H1 (cell line): ENCODE results near the gene PDE8B. TPM values are rescaled to one million over a fixed set of nuclear protein-coding genes. Genes with fewer than 3 reads are reported as not detected.

Experiments
- CTCF ChIA-PET: fragments of 300-600 bp; sonication (Branson Sonifier 250); formaldehyde crosslinking; loops from one replicate; lab custom pipeline; 2021; ENCODE audit not compliant: partially characterized antibody; lab: Charles Lee
- POLR2A ChIA-PET: fragments of 300-600 bp; sonication (Branson Sonifier 250); formaldehyde crosslinking; loops from one replicate; lab custom pipeline; 2021; ENCODE audit warnings: inconsistent platforms; ENCODE audit not compliant: partially characterized antibody; lab: Charles Lee
- DNase-seq, 2 experiments: peaks; one replicate each; pipeline versions ENCODE4 v3.0.0 to v3.0.0-alpha.2; 2010 to 2022; ENCODE audit warnings: low spot score in 2 of 2, low read depth in 1 of 2, mixed read lengths in 1 of 2
- FAIRE-seq: peaks from 2 replicates; lab custom pipeline; 2011; peaks lifted over from hg19 to GRCh38; lab: Jason Lieb, UNC
- H2AFZ ChIP-seq: 2 replicates; pipeline ENCODE4 v1.8.1; 2012; ENCODE audit warnings: low read length, inconsistent platforms
- H2AK5ac ChIP-seq: 2 replicates; pipeline ENCODE4 v1.6.1; 2013; ENCODE audit warnings: low read depth, low read length
- H2BK120ac ChIP-seq: replicated peaks from 2 replicates; pipeline ENCODE3; 2013; ENCODE audit warnings: low read depth, low read length, inconsistent platforms
- H2BK12ac ChIP-seq: 2 replicates; pipeline ENCODE4 v1.6.1; 2013; ENCODE audit warnings: low read depth, low read length
- H2BK15ac ChIP-seq: 2 replicates; pipeline ENCODE4 v1.6.1; 2013; ENCODE audit warnings: low read length
- H2BK20ac ChIP-seq: 2 replicates; pipeline ENCODE4 v1.6.1; 2013; ENCODE audit warnings: low read length
- H2BK5ac ChIP-seq: 2 replicates; pipeline ENCODE4 v1.6.1; 2013; ENCODE audit warnings: low read depth, low read length
- H3K14ac ChIP-seq: 2 replicates; pipeline ENCODE4 v1.6.1; 2013; ENCODE audit warnings: inconsistent platforms; ENCODE audit not compliant: insufficient read length
- H3K18ac ChIP-seq: 2 replicates; pipeline ENCODE4 v1.6.1; 2013; ENCODE audit warnings: low read length; ENCODE audit errors: extremely low read depth
- H3K23ac ChIP-seq: 2 replicates; pipeline ENCODE4 v1.6.1; 2013; ENCODE audit warnings: inconsistent platforms; ENCODE audit not compliant: insufficient read length
- H3K23me2 ChIP-seq: 2 replicates; pipeline ENCODE4 v1.6.1; 2013; ENCODE audit warnings: low read depth, low read length
- H3K27ac ChIP-seq: 2 replicates; pipeline ENCODE4 v1.6.1; 2011; ENCODE audit warnings: low read depth, low read length, inconsistent platforms
- H3K27me3 ChIP-seq, 4 experiments: replicated peaks in 1 of 4; 1 replicate in 1 of 4; 2 replicates in 3 of 4; pipeline versions ENCODE4 v1.6.1 to v1.8.1; 2011 to 2013; ENCODE audit warnings: low read length in 3 of 4, mild to moderate bottlenecking in 3 of 4, inconsistent platforms in 2 of 4, mixed read lengths in 2 of 4, moderate library complexity in 1 of 4; ENCODE audit not compliant: control insufficient read depth in 3 of 4, insufficient read depth in 3 of 4; ENCODE audit errors: extremely low read depth in 1 of 4
- H3K36me3 ChIP-seq, 4 experiments: 2 replicates each; pipeline versions ENCODE4 v1.6.1 to v1.8.1; 2011 to 2013; ENCODE audit warnings: mild to moderate bottlenecking in 4 of 4, low read length in 3 of 4, moderate library complexity in 2 of 4, control low read depth in 1 of 4, inconsistent platforms in 1 of 4; ENCODE audit not compliant: insufficient read depth in 4 of 4, control insufficient read depth in 2 of 4
- H3K4ac ChIP-seq: replicated peaks from 2 replicates; pipeline ENCODE3; 2013; ENCODE audit warnings: low read length, low read depth, mixed read lengths, inconsistent platforms; ENCODE audit not compliant: insufficient read length
- H3K4me1 ChIP-seq, 4 experiments: replicated peaks in 1 of 4; 1 replicate in 1 of 4; 2 replicates in 3 of 4; pipeline versions ENCODE4 v1.6.1 to v1.8.1; 2011 to 2013; ENCODE audit warnings: low read length in 3 of 4, inconsistent platforms in 2 of 4, mixed read lengths in 1 of 4; ENCODE audit not compliant: insufficient read depth in 4 of 4, control insufficient read depth in 3 of 4
- H3K4me2 ChIP-seq, 2 experiments: 2 replicates each; pipeline versions ENCODE4 v1.6.1 to v1.8.1; 2011 to 2013; ENCODE audit warnings: low read depth in 2 of 2, low read length in 2 of 2, control low read depth in 1 of 2, inconsistent platforms in 1 of 2, mild to moderate bottlenecking in 1 of 2; ENCODE audit not compliant: insufficient read depth in 1 of 2
- H3K4me3 ChIP-seq, 4 experiments: fragments of 200-600, 300-600 bp in 1 of 4; sonication (generic), shearing (Covaris generic), sonication (Bioruptor Twin) in 1 of 4; 2 replicates each; pipeline versions ENCODE4 v1.5.1 to v1.8.1; 2011 to 2016; ENCODE audit warnings: low read length in 4 of 4, low read depth in 3 of 4, control low read depth in 2 of 4, inconsistent platforms in 2 of 4, mild to moderate bottlenecking in 2 of 4, mixed read lengths in 1 of 4, moderate library complexity in 1 of 4; ENCODE audit not compliant: insufficient read depth in 2 of 4; ENCODE audit errors: extremely low read depth in 1 of 4
- H3K56ac ChIP-seq: replicated peaks from 2 replicates; pipeline ENCODE3; 2013; ENCODE audit warnings: low read depth, mild to moderate bottlenecking, mixed read lengths, low read length, inconsistent platforms; ENCODE audit not compliant: insufficient read length
- H3K79me1 ChIP-seq: 2 replicates; pipeline ENCODE4 v1.6.1; 2013; ENCODE audit warnings: low read depth, low read length, control low read depth
- H3K79me2 ChIP-seq, 2 experiments: 2 replicates each; pipeline versions ENCODE4 v1.6.1 to v1.8.1; 2012 to 2013; ENCODE audit warnings: low read length in 2 of 2, mild to moderate bottlenecking in 2 of 2, inconsistent platforms in 1 of 2; ENCODE audit not compliant: insufficient read depth in 2 of 2, control insufficient read depth in 1 of 2
- H3K9ac ChIP-seq, 4 experiments: replicated peaks in 1 of 4; 1 replicate in 1 of 4; 2 replicates in 3 of 4; pipeline versions ENCODE4 v1.6.1 to v1.8.1; 2011 to 2013; ENCODE audit warnings: low read depth in 3 of 4, low read length in 3 of 4, control low read depth in 2 of 4, mild to moderate bottlenecking in 2 of 4, moderate library complexity in 2 of 4, inconsistent platforms in 1 of 4; ENCODE audit errors: extremely low read depth in 1 of 4
- H3K9me3 ChIP-seq, 2 experiments: 2 replicates each; pipeline versions ENCODE4 v1.6.1 to v1.8.1; 2012 to 2013; ENCODE audit warnings: mild to moderate bottlenecking in 2 of 2, moderate library complexity in 2 of 2, control low read depth in 1 of 2, inconsistent platforms in 1 of 2, low read depth in 1 of 2, low read length in 1 of 2, mixed read lengths in 1 of 2; ENCODE audit not compliant: insufficient read depth in 2 of 2
- H4K20me1 ChIP-seq, 2 experiments: replicated peaks in 1 of 2; 2 replicates each; pipeline versions ENCODE3 to v1.8.1; 2011 to 2013; ENCODE audit warnings: inconsistent platforms in 2 of 2, low read length in 2 of 2, mild to moderate bottlenecking in 1 of 2; ENCODE audit not compliant: insufficient read depth in 2 of 2, control insufficient read depth in 1 of 2
- H4K5ac ChIP-seq: 2 replicates; pipeline ENCODE4 v1.6.1; 2013; ENCODE audit warnings: low read length, low read depth, mixed read lengths, inconsistent platforms; ENCODE audit not compliant: insufficient read length
- H4K8ac ChIP-seq: 2 replicates; pipeline ENCODE4 v1.8.0; 2013; ENCODE audit warnings: mild to moderate bottlenecking, moderate library complexity, low read length, inconsistent platforms; ENCODE audit not compliant: insufficient read depth; ENCODE audit errors: extremely low read depth
- H4K91ac ChIP-seq: replicated peaks from 2 replicates; pipeline ENCODE3; 2013; ENCODE audit warnings: low read length, mixed read lengths, inconsistent platforms; ENCODE audit not compliant: insufficient read length
- BACH1 ChIP-seq: IDR thresholded peaks from 2 replicates; pipeline ENCODE4 v1.6.1; 2012; ENCODE audit warnings: low read length, improper control_type of control experiment
- CBX8 ChIP-seq: fragments of 300-800, 300-1000 bp; sonication (generic); IDR thresholded peaks from 2 replicates; pipeline ENCODE4 v1.7.1; 2016; ENCODE audit warnings: low read depth, low read length, borderline replicate concordance
- CEBPB ChIP-seq: IDR thresholded peaks from 2 replicates; pipeline ENCODE4 v1.6.1; 2012; ENCODE audit warnings: low read depth, low read length
- FOSL1 ChIP-seq: IDR thresholded peaks from 2 replicates; pipeline ENCODE4 v1.6.1; 2011; ENCODE audit warnings: mild to moderate bottlenecking, low read depth, low read length, moderate library complexity; ENCODE audit not compliant: insufficient read depth
- GTF2F1 ChIP-seq: IDR thresholded peaks from 2 replicates; pipeline ENCODE4 v1.6.1; 2012; ENCODE audit warnings: low read depth, low read length, improper control_type of control experiment, borderline replicate concordance
- JUN ChIP-seq: IDR thresholded peaks from 2 replicates; pipeline ENCODE4 v1.6.1; 2011; ENCODE audit warnings: low read depth, mild to moderate bottlenecking, improper control_type of control experiment, low read length
- NANOG ChIP-seq: IDR thresholded peaks from 2 replicates; pipeline ENCODE4 v1.6.1; 2011; ENCODE audit warnings: low read length, low read depth, mild to moderate bottlenecking, inconsistent platforms; ENCODE audit not compliant: insufficient read depth, poor library complexity, severe bottlenecking
- NRF1 ChIP-seq: IDR thresholded peaks from 2 replicates; pipeline ENCODE4 v1.6.1; 2011; ENCODE audit warnings: mild to moderate bottlenecking, low read depth, low read length, improper control_type of control experiment
- RNF2 ChIP-seq: fragments of 200-900, 300-1000 bp; sonication (generic); IDR thresholded peaks from 2 replicates; pipeline ENCODE4 v1.7.1; 2016; ENCODE audit warnings: borderline replicate concordance, low read depth, mild to moderate bottlenecking, antibody characterized with exemption, low read length; ENCODE audit not compliant: poor library complexity, severe bottlenecking; ENCODE audit errors: missing control alignments
- TBP ChIP-seq: IDR thresholded peaks from 2 replicates; pipeline ENCODE4 v1.6.1; 2011; ENCODE audit warnings: low read depth, low read length, improper control_type of control experiment
- USF2 ChIP-seq: IDR thresholded peaks from 2 replicates; pipeline ENCODE4 v1.6.1; 2011; ENCODE audit warnings: low read length, improper control_type of control experiment
- WGBS, 2 experiments: shearing (Covaris generic) in 1 of 2; methylation state at CpG; one replicate each; pipeline versions ENCODE4 v1.1.6 to v1.1.7; 2013 to 2015; ENCODE audit warnings: low lambda C conversion rate in 2 of 2, mixed read lengths in 2 of 2, inconsistent platforms in 1 of 2, low coverage in 1 of 2, missing lambda C conversion rate in 1 of 2; ENCODE audit not compliant: insufficient replicate concordance in 2 of 2, insufficient coverage in 1 of 2, insufficient read length in 1 of 2; ENCODE audit errors: extremely low coverage in 1 of 2, missing lambda C conversion rate in 1 of 2; 5-methylcytosine and 5-hydroxymethylcytosine counted together
- polyA plus RNA-seq, 7 experiments: library from polyadenylated mRNA; depleted of rRNA in 3 of 7; stranded (reverse) in 5 of 7; unstranded in 2 of 7; fragments of >200 nt in 5 of 7; fragments of 200-250 nt in 2 of 7; gene quantifications; 1 replicate in 5 of 7; 2 replicates in 1 of 7; 4 replicates in 1 of 7; pipeline versions ENCODE4 v1.2.1 to v1.2.3, GENCODE V29; 2011 to 2013; ENCODE audit warnings: missing spikeins in 2 of 7, mixed read lengths in 2 of 7
- total RNA-seq: library from RNA; stranded (reverse); fragmentation: NEBNext Ultra II Directional; extraction: Animal tissue kit (Norgen Biotek cat#: 25700); gene quantifications from 2 replicates; pipeline ENCODE4 v1.2.1, GENCODE V29; 2021

Gene PDE8B
- total and polyA plus RNA-seq, 2 of the 8 experiments (the other 6 are each of a cell fraction or from before 2014, with no cell fraction given) = 0.32 to 1.1 TPM

DNA sequence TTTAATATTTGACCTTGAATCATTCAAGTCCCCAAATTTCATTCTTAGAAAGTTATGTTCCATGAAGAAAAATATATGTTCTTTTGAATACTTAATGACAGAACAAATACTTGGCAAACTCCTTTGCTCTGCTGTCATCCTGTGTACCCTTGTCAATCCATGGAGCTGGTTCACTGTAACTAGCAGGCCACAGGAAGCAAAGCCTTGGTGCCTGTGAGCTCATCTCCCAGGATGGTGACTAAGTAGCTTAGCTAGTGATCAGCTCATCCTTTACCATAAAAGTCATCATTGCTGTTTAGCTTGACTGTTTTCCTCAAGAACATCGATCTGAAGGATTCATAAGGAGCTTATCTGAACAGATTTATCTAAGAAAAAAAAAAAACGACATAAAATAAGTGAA, 216.2 kb downstream of the PDE8B start:
- Histone ChIP-seq H2AFZ (no peak overlapping the region), H3K27me3 (no peaks in the 10 kb centered on the region), H4K20me1 (no peaks in the 10 kb centered on the region), H3K23ac (no peak overlapping the region), H3K9me3 (no peaks in the 10 kb centered on the region), H3K79me2 (no peaks in the 10 kb centered on the region), H3K4ac (no peak overlapping the region), H2AK5ac (no peak overlapping the region), H3K18ac (no peak overlapping the region), H4K5ac (no peak overlapping the region), H3K4me2 (no peak overlapping the region), H3K4me3 (no peak overlapping the region), H4K91ac (no peak overlapping the region), H2BK5ac (no peak overlapping the region), H2BK12ac (no peak overlapping the region), H3K23me2 (no peaks in the 10 kb centered on the region), H3K27ac (no peak overlapping the region), H3K36me3 (peaks cover 0 to 7% (median 3%) of the 10 kb centered on the region in 4 experiments; a peak in 4 of 8 replicates), H4K8ac (no peak overlapping the region), H2BK120ac (no peak overlapping the region), H3K79me1 (no peaks in the 10 kb centered on the region), H2BK20ac (no peak overlapping the region), H3K14ac (no peak overlapping the region), H2BK15ac (no peak overlapping the region), H3K4me1 (no peaks in the 10 kb centered on the region), H3K56ac (no peak overlapping the region), H3K9ac (no peak overlapping the region)
- ChIA-PET POLR2A (interaction anchor here (1.3 kb wide), 1 partner anchor 315 kb away, joined by 4 read pairs; no protein-coding TSS in a partner anchor), CTCF (interaction anchor here (0.9 to 2.8 kb wide), 9 partner anchors 10 to 341 kb away, joined by 3 to 14 read pairs (median 3); no protein-coding TSS in a partner anchor)
- no peak for DNase-seq
- no peak for FAIRE-seq
- TF ChIP-seq CEBPB (no peak), USF2 (no peak), JUN (no peak), NRF1 (no peak), CBX8 (no peak), FOSL1 (no peak), TBP (no peak), NANOG (no peak), GTF2F1 (no peak), RNF2 (no peak), BACH1 (no peak)
- 84% methylated on average over 2 of the region's 2 CpGs; no CpG with 5 or more reads in 1 of the 2 experiments for WGBS, 2 experiments
